Left lung (tissue), 14 donors: Measurements from ENCODE around the gene RFX2. TPM values are rescaled to one million over a fixed set of nuclear protein-coding genes. Genes with fewer than 3 reads are reported as not detected.

ENCODE experiments used
- ATAC-seq: fragments of 200-7000 bp; cut with Tn5 transposase; one replicate; pipeline ENCODE4 v1.9.1; 2020; ENCODE audit warnings: moderate library complexity
- DNase-seq, 4 donors: peaks; one replicate each; pipeline ENCODE4 v3.0.0-alpha.2; 2013 to 2020
- H3K27ac ChIP-seq, 2 donors: fragments of 200-600 bp; sonication (generic) in 1 of 2; one replicate each; pipeline versions ENCODE4 v1.5.0 to v1.8.0; 2020 to 2021
- H3K27me3 ChIP-seq, 2 donors: fragments of 200-600 bp; sonication (generic) in 1 of 2; one replicate each; pipeline versions ENCODE4 v1.5.0 to v1.8.0; 2020 to 2021
- H3K36me3 ChIP-seq, 2 donors: fragments of 200-600 bp; sonication (generic) in 1 of 2; one replicate each; pipeline versions ENCODE4 v1.5.0 to v1.8.0; 2020 to 2021
- H3K4me1 ChIP-seq, 2 donors: fragments of 200-600 bp; one replicate each; pipeline ENCODE4 v1.8.0; 2021
- H3K4me3 ChIP-seq, 2 donors: fragments of 200-600 bp; sonication (generic) in 1 of 2; one replicate each; pipeline versions ENCODE4 v1.5.0 to v1.8.0; 2020 to 2021; ENCODE audit warnings: mild to moderate bottlenecking in 1 of 2
- H3K9me3 ChIP-seq, 2 donors: fragments of 200-600 bp; sonication (generic) in 1 of 2; one replicate each; pipeline versions ENCODE4 v1.5.0 to v1.8.0; 2020 to 2021
- intact Hi-C, 2 donors: fragments of 100-400 bp; cut with DNase I; formaldehyde crosslinking; loops; one replicate each; pipeline versions ENCODE4 v1.11.2 to v1.14.2; 2022
- long read RNA-seq, 12 donors: library from polyadenylated mRNA in 2 of 12; unstranded in 2 of 12; transcript quantifications; one replicate each; pipeline ENCODE4 v2.0.0 and lab custom pipeline, GENCODE V29; 2019 to 2026
- polyA plus RNA-seq, 6 donors: library from polyadenylated mRNA; unstranded; fragments of 120-200 nt; gene quantifications; one replicate each; pipeline ENCODE4 v1.2.1, GENCODE V29; 2013; ENCODE audit not compliant: insufficient read length in 6 of 6
- total RNA-seq, 2 donors: library from RNA; stranded (reverse); fragmentation: NEBNext Ultra II Directional; extraction: Animal tissue kit (Norgen Biotek cat#: 25700); gene quantifications; one replicate each; pipeline ENCODE4 v1.2.1, GENCODE V29; 2021
- TF ChIP-seq, protein P1 (sequence below), 2 donors: fragments of 200-600 bp; sonication (generic) in 1 of 2; IDR thresholded peaks; one replicate each; pipeline versions ENCODE4 v1.5.0 to v1.8.0; 2021; ENCODE audit warnings: antibody characterized with exemption in 2 of 2
- donor health status: DM: no; HTN: yes; CAD: no.
- donor health status: DM: no; HTN: no; CAD: no.

Gene RFX2
- 10 to 100 TPM; 17.0 to 18.8 TPM for total RNA-seq
- polyA plus RNA-seq, result 10 to 100 TPM; 12.7 to 17.4 (median 15.3) TPM
- long read RNA-seq, donor 1, partial matches to known transcripts, result 0 of 2 reads
- long read RNA-seq, donor 1, other reads (novel, unspliced or antisense), result 0 of 2 reads
- long read RNA-seq, donor 2, result 0 reads
- long read RNA-seq, donor 3, partial matches to known transcripts, result 0 of 1 reads
- long read RNA-seq, donor 3, other reads (novel, unspliced or antisense), result 0 of 1 reads
- long read RNA-seq, donor 4, partial matches to known transcripts, result 1 of 3 reads
- long read RNA-seq, donor 4, other reads (novel, unspliced or antisense), result 2 of 3 reads
- long read RNA-seq, donor 5, partial matches to known transcripts, result 0 of 1 reads
- long read RNA-seq, donor 5, other reads (novel, unspliced or antisense), result 0 of 1 reads
- long read RNA-seq, donor 6, partial matches to known transcripts, result 0 of 2 reads
- long read RNA-seq, donor 6, other reads (novel, unspliced or antisense), result 0 of 2 reads
- long read RNA-seq, donor 7, result 0 reads
- long read RNA-seq, donor 8, partial matches to known transcripts, result 0 of 1 reads
- long read RNA-seq, donor 8, other reads (novel, unspliced or antisense), result 0 of 1 reads
- long read RNA-seq, donor 9, result 0 reads
- long read RNA-seq, donor 10, partial matches to known transcripts, result 3 of 8 reads
- long read RNA-seq, donor 10, other reads (novel, unspliced or antisense), result 4 of 8 reads
- long read RNA-seq, donor 11, result 0 reads
- long read RNA-seq, donor 12, partial matches to known transcripts, result 0 of 1 reads
- long read RNA-seq, donor 12, other reads (novel, unspliced or antisense), result 0 of 1 reads

DNA sequence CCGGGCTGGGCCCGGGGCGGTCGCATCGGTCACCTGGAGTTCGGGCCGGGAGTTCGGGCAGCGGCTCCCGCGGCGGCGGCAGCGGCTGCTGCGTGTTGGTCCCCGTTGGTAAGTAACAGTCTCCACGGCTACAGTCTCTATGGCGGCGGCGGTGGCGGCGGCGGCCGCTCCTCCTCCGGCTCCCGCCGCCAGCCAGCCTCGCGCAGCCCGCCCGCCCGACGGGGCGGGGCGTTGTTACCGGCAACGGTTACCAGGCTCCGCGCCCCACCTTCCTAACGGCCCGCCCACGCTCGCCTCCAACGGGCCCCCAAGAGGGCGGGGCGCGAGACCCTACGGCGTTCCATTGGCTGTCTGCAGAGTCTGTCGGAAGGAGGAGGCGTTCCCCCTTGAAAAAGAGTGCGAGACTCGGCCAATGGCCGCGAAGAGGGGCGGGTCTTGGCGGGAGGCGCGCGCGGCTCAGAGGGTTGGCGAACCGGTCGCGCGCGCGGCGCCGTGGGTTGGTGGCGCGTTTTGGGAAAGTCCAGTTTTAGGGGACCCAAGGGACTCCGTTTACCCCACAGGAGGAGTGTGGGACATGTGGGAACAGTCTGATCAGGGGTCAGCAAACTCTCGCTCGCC is at the start of gene RFX2:
Gene RFX2 (minus strand): TSS at position 141 of the 618 bp plus-strand sequence. CDS start 63,004 bp downstream, outside the sequence.
- ATAC-seq (peak; percentile 98), DNase-seq (peak; percentile 98 to 100 (median 100))
- TF ChIP-seq, protein P1, sequence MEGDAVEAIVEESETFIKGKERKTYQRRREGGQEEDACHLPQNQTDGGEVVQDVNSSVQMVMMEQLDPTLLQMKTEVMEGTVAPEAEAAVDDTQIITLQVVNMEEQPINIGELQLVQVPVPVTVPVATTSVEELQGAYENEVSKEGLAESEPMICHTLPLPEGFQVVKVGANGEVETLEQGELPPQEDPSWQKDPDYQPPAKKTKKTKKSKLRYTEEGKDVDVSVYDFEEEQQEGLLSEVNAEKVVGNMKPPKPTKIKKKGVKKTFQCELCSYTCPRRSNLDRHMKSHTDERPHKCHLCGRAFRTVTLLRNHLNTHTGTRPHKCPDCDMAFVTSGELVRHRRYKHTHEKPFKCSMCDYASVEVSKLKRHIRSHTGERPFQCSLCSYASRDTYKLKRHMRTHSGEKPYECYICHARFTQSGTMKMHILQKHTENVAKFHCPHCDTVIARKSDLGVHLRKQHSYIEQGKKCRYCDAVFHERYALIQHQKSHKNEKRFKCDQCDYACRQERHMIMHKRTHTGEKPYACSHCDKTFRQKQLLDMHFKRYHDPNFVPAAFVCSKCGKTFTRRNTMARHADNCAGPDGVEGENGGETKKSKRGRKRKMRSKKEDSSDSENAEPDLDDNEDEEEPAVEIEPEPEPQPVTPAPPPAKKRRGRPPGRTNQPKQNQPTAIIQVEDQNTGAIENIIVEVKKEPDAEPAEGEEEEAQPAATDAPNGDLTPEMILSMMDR (IDR thresholded peaks at IDR 0.05), result no peak
- intact Hi-C loops, result no loop called here
- Histone ChIP-seq H3K36me3 (no peaks in the 10 kb centered on the region), H3K27me3 (no peaks in the 10 kb centered on the region), H3K4me3 (peak within 1 kb of the TSS; percentile 59 to 62), H3K27ac (peak within 1 kb of the TSS; percentile 80 to 91), H3K9me3 (no peaks in the 10 kb centered on the region), H3K4me1 (peaks cover 3 to 31% of the 10 kb centered on the region in 2 donors)

GRCh38 chr19:6156033-6156432 is 45.7 kb upstream of the RFX2 start:
- H3K4me3 ChIP-seq, result no peak overlapping the region
- DNase-seq (no peak), ATAC-seq (no peak)
- no peaks in the 10 kb centered on the region for H3K27me3 ChIP-seq
- H3K9me3 ChIP-seq, result peaks cover 0 to 5% of the 10 kb centered on the region in 2 donors
- TF ChIP-seq, protein P1 (IDR thresholded peaks at IDR 0.05), result no peak
- no peak overlapping the region for H3K27ac ChIP-seq
- no peaks in the 10 kb centered on the region for H3K36me3 ChIP-seq
- H3K4me1 ChIP-seq, result no peaks in the 10 kb centered on the region
- intact Hi-C loops, result no loop called here

DNA sequence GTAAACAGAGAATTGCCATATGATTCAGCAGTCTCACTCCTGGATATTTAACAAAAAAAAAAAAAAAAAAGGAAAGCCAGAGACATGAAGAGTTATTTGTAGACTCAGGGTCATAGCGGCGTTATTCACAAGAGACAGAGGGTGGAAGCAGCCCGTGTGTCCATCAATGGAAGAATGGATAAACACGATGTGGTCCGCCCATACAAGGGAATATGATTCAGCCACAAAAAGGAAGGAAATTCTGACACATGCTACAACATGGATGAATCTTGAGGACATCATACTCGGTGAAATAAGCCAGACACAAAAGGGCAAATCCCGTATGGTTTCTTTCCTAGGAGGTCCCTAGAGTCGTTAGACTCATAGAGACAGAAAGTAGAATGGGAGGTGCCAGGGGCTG is 40.0 kb upstream of the RFX2 start:
- intact Hi-C loops, result no loop called here
- H3K4me1 ChIP-seq, result no peaks in the 10 kb centered on the region
- no peaks in the 10 kb centered on the region for H3K9me3 ChIP-seq
- TF ChIP-seq, protein P1 (IDR thresholded peaks at IDR 0.05), result no peak
- no peak overlapping the region for H3K4me3 ChIP-seq
- DNase-seq (no peak), ATAC-seq (no peak)
- no peak overlapping the region for H3K27ac ChIP-seq
- no peaks in the 10 kb centered on the region for H3K27me3 ChIP-seq
- no peaks in the 10 kb centered on the region for H3K36me3 ChIP-seq

DNA sequence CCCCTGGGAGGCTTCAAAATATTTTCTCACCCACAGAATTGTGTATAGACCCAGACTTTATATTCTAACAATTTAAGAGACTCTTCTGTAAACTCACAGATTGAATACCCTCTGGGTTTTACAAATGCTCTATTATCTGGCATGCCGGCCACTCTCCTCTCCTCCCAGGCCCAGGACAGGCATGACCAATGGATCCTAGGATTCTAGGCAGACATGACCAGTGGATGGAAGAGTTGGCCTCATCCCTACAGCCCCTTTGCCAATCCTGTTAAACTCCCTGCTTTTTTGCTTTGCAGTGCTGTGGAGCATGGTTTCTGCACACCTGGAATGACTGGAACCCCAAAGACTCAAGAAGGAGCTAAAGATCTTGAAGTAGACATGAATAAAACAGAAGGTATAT is 30.9 kb upstream of the RFX2 start:
- intact Hi-C loops, result no loop called here
- H3K4me1 ChIP-seq, result no peaks in the 10 kb centered on the region
- H3K27ac ChIP-seq, result no peak overlapping the region
- H3K9me3 ChIP-seq, result no peaks in the 10 kb centered on the region
- ATAC-seq, result no peak
- DNase-seq, result no peak
- H3K4me3 ChIP-seq, result no peak overlapping the region
- H3K36me3 ChIP-seq, result no peaks in the 10 kb centered on the region
- no peaks in the 10 kb centered on the region for H3K27me3 ChIP-seq
- TF ChIP-seq, protein P1 (IDR thresholded peaks at IDR 0.05), result no peak
